ENCODE data around the gene SLC5A7.
A peak's percentile ranks its signal among the peaks of the same experiment; 100 is the strongest.

The SLC5A7 gene

DNA sequence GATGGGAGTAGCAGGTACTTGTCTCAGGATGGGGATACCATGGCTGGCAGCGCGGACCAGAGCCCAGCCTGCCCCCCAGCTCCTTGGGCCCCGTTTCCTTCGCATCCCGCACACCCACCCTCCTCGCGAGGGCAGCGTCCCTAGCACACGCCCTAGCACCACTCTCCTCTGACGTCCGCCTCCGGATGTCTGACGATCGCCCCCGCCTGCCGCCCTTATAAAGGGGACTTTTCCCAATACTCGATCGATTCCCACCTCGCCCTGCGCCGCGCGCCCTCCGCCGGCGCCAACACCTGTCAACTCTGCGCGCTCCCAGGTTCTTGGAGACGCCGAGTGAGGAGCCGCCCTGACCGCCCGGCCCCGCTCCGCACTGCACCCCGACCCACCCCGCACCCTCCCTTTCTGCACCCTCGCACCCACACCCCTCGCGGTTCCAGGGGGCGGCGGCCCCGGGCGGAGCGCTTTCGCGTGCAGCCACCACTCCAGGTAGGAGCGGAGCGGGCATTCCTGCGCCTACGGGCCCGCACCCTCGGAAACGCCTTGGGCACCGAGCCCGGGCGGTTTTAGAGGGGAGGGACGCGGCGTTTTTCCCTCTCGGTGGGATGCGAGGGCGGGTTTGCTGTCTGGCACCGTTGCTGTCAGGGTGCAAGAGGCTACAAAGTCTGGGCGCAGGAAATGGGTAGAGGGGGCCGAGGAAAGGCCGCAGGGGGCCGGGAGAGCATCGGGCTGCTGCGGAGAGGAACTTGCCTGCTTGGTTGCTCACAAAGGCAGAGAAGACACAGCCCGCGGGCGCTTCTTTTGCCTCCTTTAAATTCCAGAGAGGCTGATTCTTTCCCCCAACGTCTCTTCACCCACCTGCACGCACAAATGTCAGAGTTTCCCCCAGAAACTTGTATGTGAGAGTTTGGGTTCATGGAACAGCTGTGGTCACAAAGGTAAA lies at the start of gene SLC5A7:
TSS of gene SLC5A7 (plus strand) at position 247 of the 940 bp plus-strand sequence. CDS start 1,632 bp downstream, outside the sequence.
- DNase-seq (ENCODE audit: low read depth) = no peak

DNA sequence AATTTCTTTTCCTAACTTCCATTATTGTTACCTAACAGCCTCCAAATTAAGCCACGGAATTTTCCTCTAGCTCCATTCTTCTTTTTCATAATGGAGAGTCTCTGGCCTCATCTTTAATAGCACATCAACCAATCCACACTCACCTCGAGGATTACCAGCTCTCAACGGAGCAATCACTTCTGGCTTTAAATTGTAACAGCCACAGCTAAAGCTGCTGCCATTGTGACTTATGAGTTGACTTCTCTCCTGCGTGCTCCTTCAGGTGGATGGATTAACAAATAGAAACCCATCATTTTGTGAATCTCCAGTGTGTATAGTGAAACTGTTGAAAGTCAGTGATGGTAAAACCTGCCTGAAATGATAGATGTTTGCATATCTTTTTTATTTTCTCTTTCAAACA lies 24.9 kb upstream of the SLC5A7 start:
- DNase-seq (ENCODE audit: low read depth) = no peak

DNA sequence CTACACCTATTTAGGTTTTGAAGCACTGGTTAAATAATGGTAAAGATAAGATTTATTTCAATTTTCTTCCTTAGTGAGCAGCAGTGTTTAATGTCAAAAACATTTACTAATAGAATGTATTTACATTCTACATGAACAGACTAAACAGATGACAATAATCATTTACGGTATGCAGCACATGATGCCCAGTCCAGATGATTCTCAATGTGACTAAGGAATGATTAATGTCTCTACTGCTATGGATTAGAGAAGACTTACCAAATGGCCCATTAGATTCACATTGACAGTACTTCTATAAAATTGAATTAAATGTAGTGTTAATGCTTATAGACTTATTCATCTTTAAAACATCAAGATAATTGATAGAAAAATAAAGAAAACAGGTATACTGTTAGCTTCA lies 22.1 kb upstream of the SLC5A7 start:
- DNase-seq (ENCODE audit: low read depth) = no peak

DNA sequence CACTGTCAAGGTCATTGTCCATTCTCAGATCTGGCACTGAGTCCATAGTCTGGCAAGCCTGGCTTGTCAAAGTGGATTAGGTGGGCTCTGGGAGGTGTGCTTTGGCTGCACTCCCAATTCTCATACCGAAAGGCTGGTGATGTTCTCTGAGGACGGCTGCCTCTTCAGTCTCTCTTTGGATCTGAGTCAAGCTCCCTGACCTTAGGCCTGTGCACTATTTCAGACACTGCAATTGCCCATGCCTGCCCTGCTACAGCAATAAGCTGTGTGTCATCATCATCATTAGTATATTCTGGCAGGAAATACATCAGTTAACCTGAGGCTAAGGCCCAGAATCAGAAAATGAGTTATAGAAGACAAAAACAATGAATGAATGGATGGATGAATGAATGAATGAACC lies 1.6 kb upstream of the SLC5A7 start:
- no peak for DNase-seq (ENCODE audit: low read depth)

DNA sequence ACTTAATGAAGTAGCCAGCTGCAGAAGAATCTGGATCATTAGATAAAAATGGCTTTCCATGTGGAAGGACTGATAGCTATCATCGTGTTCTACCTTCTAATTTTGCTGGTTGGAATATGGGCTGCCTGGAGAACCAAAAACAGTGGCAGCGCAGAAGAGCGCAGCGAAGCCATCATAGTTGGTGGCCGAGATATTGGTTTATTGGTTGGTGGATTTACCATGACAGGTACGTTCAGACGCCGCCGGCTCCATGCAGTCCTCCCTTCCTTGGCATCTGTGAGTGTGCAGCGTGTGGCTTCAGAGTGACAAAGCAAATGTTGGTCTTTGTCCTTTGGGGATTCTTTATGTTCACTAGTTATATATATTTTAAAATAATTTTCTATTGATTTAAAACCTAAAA lies 1.8 kb downstream of the SLC5A7 start:
- no peak for DNase-seq (ENCODE audit: low read depth)

DNA sequence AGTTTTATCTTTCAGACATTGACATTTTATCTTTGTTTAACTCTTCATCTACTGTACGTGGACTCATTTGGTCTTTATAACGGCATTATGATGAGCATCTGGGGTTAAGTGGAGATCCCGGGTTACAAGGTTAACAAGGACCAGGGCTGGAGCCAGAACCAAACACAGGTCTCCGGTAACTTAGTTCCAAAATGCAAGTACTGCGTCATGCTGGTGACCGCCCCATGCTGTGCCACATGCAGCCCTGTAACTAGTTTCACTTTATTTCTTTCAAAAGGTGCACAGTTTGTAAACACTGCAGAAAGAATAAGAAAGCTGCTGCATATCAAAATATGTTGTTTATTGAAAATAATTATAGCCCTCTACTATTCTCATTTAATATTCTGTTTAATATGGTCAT lies 3.1 kb downstream of the SLC5A7 start:
- no peak for DNase-seq (ENCODE audit: low read depth)

DNA sequence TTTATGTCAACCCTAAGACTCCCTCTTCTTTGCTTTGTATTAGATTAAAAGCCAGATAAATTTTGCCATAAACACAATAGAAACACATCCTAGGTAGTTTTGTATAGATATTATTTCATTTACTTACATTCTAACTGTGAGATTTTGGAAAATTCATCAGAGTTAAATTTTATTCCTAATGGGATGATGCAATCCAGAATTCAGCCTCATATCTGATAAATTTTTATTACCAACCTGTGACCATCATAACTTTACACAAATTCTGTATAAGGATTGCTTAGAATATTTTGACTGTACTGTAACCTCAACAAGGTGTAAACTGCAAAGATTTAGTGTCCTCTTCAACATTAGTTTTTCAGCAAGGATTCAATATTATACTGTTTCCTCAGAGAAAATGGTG lies 4.4 kb downstream of the SLC5A7 start:
- no peak for DNase-seq (ENCODE audit: low read depth)

DNA sequence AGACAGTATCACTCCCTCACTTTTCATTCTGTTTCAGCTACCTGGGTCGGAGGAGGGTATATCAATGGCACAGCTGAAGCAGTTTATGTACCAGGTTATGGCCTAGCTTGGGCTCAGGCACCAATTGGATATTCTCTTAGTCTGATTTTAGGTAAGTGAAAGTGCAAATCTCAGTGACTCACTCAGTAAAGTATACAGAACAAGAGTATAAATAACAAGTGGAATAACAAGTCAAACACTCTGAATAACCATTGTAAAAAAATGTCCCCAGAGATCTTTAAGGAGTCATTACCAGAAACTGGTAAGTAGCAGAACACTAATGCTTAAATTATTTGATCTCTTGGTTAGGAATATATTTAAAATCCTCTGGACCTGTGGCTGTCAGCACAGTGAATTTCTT lies 5.7 kb downstream of the SLC5A7 start:
- peak; percentile 6 for DNase-seq (ENCODE audit: low read depth)

DNA sequence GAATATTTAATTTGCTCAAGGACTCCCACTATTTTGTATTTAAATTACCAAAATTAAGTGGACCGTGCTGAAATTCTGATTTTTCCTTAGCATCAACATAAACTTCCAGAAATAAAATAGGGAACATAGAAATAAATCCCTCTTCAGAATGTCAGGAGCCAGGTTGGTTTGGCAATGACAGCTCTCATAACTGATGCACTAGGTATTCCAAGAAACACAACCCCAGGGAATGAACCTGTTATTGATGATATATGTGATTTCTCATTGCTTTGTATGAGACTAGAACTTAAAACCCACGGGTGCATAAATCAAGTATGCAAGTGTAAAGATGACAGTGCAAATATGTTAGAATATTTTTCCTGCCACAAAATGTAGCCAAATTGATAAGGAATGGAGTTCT lies 12.8 kb downstream of the SLC5A7 start:
- DNase-seq (ENCODE audit: low read depth) = no peak

DNA sequence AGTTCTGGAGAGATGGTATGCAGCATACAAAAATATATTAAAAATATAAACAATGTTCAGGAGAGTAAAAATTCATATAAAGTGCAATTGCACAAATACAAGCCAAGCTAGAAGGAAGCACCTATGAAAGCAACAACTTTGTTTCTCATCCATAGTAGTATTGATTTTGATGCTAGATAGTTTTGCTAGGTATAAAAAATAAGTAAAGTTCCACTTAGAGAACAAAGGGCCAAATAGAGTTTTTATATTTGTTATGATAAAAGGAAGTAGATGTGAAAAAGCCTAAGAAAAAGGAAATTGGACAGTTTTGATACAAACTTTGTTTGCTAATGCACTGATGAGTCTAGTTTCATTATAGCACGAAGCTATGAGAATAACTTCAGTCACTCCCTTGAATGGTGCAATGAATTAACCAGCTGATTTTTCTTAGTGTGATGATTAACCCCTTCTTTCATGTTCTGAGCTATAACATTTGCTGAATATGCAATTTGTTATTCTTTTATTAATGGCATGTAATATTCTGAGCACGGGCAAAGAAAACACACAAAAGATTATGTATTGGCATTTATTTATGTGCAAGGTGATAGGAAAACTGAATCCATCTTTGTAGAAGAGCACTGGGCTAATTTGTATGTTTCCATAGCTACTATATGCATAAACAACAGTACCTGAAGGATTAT lies 24.7 kb downstream of the SLC5A7 start:
- no peak for DNase-seq (ENCODE audit: low read depth)

DNA sequence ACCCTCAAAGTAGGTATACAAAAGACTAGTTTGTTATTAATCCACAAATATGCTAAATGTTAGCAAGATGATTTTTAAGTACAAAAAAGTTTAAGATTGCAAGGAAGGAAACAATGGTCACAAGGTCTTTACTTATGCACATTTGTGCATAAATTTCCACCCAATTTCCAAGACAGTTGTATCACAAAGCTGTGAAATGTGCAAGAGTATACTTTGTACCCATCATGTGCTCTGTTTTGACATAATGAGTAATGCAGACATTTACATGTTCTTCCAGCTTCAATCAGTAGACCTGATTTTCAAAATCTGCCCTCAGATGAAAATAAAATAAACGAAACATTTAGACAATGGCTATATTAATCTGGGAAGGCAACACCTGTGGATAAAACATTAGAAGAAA lies 27.0 kb downstream of the SLC5A7 start:
- no peak for DNase-seq (ENCODE audit: low read depth)

DNA sequence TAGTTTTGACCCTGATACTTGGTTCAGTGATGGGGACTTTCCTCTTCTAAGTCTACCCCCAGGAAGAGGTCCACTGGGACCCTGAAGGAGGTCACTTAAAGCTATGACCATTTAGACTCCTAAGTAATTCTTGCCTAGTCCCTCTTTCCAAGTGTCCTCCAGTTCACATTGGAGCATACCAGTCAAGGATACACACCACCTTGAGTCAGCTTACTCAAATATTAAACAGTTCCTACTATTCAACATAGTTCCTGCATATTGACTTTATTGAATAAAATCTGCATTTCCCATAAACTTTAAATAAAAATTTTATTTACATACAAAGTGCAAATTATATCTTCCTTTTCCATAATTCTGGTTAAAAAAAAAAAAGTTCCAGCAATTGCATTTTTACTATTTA lies 36.3 kb downstream of the SLC5A7 start:
- no peak for DNase-seq (ENCODE audit: low read depth)

DNA sequence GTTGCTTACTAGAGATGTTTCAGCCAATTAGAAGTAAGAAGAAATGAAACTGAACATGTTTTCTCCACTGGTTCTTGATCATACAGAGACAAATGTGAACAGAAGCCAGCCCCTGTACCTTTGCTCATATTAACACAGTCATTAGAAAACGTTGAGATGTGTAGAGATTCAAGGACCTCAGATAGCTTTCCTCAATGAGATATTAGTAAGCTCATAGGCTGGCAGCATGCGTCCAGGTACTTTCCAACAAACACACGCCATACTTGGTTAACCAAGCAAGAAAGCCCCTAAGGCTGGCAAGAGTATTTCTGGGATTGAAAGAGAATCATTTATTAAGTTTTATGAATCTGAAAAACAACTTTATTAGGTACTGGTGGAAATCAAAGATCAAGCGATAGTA lies 37.5 kb downstream of the SLC5A7 start:
- DNase-seq (ENCODE audit: low read depth) = no peak

DNA sequence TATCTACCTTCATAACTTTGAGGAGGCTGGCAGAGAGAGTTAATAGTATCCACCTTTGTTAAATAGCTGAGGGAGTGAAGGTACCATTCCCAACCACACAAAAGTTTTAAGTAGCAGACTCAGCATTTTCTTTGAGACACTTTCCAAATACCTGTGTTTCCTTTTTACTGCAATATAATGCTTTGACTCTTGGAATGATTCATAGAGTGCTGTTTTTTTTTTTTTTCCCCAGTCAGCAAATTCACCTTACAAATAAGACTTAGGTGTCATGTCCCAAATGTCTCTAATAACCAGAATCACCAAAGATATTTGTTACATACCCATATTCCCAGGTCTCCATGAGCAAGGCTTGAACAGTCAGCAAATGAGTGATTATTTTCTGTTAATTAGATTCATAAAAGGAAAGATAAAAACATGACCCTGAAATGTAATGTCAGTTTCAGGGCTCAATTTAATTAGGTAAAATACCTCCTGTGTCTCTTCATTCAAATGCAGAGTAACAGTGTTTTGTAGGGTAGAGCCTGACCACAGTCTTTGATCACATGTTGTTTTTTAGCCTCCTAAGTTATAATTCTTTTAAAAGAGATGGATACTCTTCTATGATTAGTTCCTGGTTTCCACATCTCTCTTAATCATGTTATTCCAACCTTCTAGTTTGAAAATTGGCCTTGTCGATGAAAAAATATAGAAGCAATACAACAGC lies 39.9 kb downstream of the SLC5A7 start:
- DNase-seq (ENCODE audit: low read depth) = no peak

DNA sequence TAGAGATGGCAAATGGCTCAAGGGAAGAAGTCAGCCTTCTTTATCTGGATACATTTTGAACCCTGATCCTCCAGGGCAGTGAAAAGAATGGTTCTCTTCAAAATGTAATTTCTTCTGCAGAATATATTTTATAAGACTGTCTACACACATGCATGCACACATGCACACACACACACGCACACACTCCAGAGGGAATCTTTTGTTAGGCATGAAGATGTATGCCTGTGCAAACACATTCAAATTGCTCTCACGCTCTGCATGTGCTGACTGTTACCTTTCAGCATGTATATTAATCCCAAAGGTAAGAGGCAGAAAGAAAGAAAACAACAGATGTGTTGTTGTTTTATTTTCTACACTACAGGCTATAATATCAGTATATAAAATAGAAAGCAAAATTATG lies 43.2 kb downstream of the SLC5A7 start:
- no peak for DNase-seq (ENCODE audit: low read depth)

DNA sequence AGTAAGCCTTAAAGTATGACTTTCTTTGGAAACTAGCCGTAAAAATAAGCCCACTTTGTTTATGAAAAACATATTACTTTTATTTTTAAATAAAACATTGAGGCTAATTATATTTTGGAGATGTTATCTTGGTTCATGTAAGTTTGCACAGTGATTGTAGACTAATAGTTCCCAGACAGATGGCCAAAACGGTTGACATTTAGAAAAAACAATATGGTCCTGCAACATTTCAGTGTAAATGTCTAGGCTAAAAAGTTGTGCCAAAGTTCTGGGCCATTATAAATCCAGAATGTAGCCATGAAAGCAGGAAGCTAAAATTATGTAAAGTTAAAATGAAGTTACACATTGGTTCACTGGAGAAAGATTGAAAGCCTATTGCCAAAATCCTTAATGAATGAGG lies 43.6 kb downstream of the SLC5A7 start:
- no peak for DNase-seq (ENCODE audit: low read depth)

DNA sequence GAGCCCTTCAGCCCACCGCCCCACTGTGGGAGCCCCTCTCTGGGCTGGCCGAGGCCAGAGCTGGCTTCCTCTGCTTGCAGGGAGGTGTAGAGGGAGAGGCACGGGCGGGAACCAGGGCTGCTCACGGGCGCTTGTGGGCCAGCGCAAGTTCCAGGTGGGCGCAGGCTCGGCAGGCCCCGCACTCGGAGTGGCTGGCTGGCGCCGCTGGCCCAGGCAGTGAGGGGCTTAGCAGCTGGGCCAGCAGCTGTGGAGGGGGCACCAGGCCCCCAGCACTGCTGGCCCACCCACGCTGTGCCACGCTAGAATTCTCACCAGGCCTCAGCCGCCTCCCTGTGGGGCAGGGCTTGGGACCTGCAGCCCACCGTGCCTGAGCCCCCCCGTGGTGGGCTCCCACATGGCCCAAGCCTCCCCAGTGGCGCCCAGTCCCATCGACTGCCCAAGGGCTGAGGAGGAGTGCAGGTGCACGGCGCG lies 45.2 kb downstream of the SLC5A7 start:
- DNase-seq (ENCODE audit: low read depth) = no peak

DNA sequence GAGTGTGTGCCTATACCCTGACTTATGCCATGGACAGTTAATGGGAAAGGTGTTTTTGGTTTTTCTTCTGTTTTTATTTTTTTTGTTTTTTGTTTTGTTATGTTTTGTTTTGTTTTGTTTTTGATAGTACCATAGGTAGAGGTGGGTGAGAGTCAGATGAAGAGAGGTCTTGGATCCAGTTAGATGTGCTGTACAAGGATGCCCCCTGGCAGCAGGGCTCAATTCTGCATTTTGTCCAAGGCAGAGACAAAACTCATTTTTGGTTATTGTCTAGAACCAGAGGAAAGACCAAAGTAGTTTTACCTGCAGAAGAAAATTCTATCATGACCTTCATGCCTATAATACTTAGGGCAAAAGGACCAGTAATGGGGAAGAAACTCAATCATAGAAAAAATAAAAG lies 48.5 kb downstream of the SLC5A7 start:
- no peak for DNase-seq (ENCODE audit: low read depth)

DNA sequence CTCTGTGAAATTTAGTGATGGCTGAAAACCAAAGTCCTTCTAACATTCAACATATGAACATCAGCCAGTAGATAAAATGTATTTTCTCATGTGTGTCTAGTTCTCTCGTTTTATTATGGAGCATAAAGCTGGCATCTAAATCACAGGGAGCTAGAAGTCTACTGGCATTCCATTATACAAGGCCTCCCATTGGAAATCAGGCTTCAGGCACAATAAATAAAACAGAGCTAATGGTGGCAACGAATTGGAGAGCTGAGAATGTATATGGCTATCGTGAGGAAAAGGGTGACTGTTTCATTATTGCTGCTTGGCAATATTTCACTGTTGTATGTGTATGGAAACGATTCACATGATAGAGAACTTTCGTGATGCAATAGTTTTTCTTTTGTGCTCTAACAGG lies 62.4 kb downstream of the SLC5A7 start:
- no peak for DNase-seq (ENCODE audit: low read depth)

DNA sequence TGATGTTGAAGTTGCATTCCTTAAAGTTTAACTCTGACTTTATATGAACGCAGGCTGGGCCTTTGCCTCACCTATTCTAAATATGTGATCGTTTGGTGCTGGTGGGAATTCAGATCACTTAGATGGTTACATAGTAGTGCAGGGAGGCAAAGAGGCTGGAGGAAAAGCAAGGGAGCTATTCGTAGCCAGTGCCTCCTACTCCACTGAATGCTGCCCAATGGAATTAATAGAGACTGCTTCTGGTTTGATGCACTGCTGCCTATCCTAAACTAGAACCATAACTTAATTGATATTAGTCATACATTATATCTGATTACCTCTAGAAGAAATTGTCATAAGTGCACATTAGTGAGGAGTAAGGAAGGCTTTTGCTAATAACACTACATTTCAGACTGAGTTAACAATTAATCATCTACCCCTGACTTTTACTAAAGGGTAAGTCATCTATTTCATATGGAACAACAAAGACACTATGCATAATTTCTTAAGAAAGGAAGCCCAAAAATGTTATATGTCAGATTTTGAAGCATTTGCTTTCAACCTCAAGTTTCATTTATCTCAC lies 72.3 kb downstream of the SLC5A7 start:
- no peak for DNase-seq (ENCODE audit: low read depth)

DNA sequence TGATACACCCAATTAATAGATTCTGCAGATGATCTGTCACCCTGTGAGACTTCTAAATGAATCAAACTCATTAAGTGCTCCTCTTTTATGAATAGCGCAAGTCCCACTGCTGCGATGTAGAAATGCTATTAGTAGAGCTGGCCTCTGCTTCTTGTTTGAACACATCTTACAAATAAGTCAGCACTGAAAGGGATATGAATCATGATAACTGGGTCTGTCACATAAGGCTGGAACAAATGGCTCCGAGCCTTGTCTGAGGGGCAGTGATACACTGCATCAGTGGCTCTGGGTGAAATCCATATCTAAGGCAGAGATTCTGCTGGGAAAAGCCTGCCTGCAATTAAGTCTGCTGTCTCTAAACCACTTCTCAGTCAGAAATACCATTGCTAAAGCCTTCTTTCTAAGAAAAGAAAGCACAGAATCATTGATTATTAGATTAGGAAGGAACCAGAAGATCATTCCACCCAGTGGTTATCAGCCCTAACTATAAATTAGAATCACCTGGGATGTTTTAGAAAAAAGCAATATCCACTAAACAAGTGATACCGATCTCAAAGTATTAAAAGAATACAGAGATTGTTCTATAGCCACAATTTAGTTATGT lies 75.2 kb downstream of the SLC5A7 start:
- no peak for DNase-seq (ENCODE audit: low read depth)

Measured in stromal cell of bone marrow (primary cell).